HCT116 (cell line): ENCODE data around the gene DAPK1. TPM values are rescaled to one million over a fixed set of nuclear protein-coding genes. Genes with fewer than 3 reads are reported as not detected.

Source experiments
- ATAC-seq: fragments of 200-7000 bp; cut with Tn5 transposase; 2 replicates; pipeline ENCODE4 v1.9.1; 2020; ENCODE audit warnings: mild to moderate bottlenecking, moderate library complexity
- BruUV-seq: library from RNA; stranded (reverse); fragments of 400-500 nt; replicated peaks from 2 replicates; lab custom pipeline; 2021; lab: Mats Ljungman, UMichigan
- CTCF ChIA-PET: fragments of 300-600 bp; sonication (Branson Sonifier 250); formaldehyde crosslinking; loops from one replicate; lab custom pipeline; 2021; ENCODE audit warnings: antibody characterized with exemption; lab: Charles Lee
- POLR2A ChIA-PET: fragments of 300-600, 350-600 bp; sonication (Branson Sonifier 250); formaldehyde crosslinking; loops from one replicate; lab custom pipeline; 2021; ENCODE audit warnings: antibody characterized with exemption; lab: Charles Lee
- RAD21 ChIA-PET, 2 experiments: fragments of 300-600 bp; sonication (Branson Sonifier 250); formaldehyde crosslinking; loops; one replicate each; lab custom pipeline; 2023; ENCODE audit warnings: low total read pairs in 2 of 2; ENCODE audit not compliant: uncharacterized antibody in 2 of 2, unreplicated experiment in 2 of 2, low non-redundant PET in 1 of 2; lab: Charles Lee
- DNase-seq: peaks from one replicate; pipeline ENCODE4 v3.0.0-alpha.2; 2010; ENCODE audit warnings: low read depth, low spot score
- H2AFZ ChIP-seq: fragments of 200-600 bp; shearing (Covaris generic), sonication (generic); 2 replicates; pipeline ENCODE4 v1.6.1; 2017; ENCODE audit warnings: low read depth, mixed run types, mixed read lengths, antibody characterized with exemption, low read length; ENCODE audit not compliant: poor library complexity, severe bottlenecking
- H3K27ac ChIP-seq: 2 replicates; pipeline ENCODE4 v1.5.1; 2012; ENCODE audit warnings: low read depth, low read length
- H3K27me3 ChIP-seq: fragments of 200-600 bp; sonication (generic); 2 replicates; pipeline ENCODE4 v1.6.1; 2016; ENCODE audit warnings: mixed run types, low read length, mixed read lengths; ENCODE audit not compliant: insufficient read depth
- H3K36me3 ChIP-seq, 2 experiments: fragments of 200-500 bp in 1 of 2; fragments of 200-600 bp in 1 of 2; sonication (Bioruptor generic) in 1 of 2; sonication (generic) in 1 of 2; 2 replicates each; pipeline versions ENCODE4 v1.5.1 to v1.6.1; 2014 to 2016; ENCODE audit warnings: low read length in 2 of 2, inconsistent platforms in 1 of 2, mixed read lengths in 1 of 2, mixed run types in 1 of 2; ENCODE audit not compliant: insufficient read depth in 2 of 2, control insufficient read depth in 1 of 2
- H3K4me1 ChIP-seq, 2 experiments: fragments of 200-600 bp in 1 of 2; sonication (generic) in 1 of 2; 2 replicates each; pipeline versions ENCODE4 v1.5.1 to v1.6.1; 2012 to 2017; ENCODE audit warnings: low read length in 2 of 2, inconsistent platforms in 1 of 2, mild to moderate bottlenecking in 1 of 2, mixed read lengths in 1 of 2, mixed run types in 1 of 2, moderate library complexity in 1 of 2; ENCODE audit not compliant: insufficient read depth in 2 of 2, control insufficient read depth in 1 of 2
- H3K4me2 ChIP-seq: fragments of 200-600 bp; sonication (generic); 2 replicates; pipeline ENCODE4 v1.6.1; 2017; ENCODE audit warnings: mixed run types, low read length, mixed read lengths
- H3K4me3 ChIP-seq, 2 experiments: fragments of 200-600 bp in 1 of 2; sonication (generic) in 1 of 2; replicated peaks in 1 of 2; 2 replicates each; pipeline ENCODE4 v1.5.1; 2011 to 2016; ENCODE audit warnings: low read length in 2 of 2, control low read depth in 1 of 2, low read depth in 1 of 2, mild to moderate bottlenecking in 1 of 2, mixed read lengths in 1 of 2, mixed run types in 1 of 2
- H3K79me2 ChIP-seq: fragments of 200-600 bp; sonication (generic); 2 replicates; pipeline ENCODE4 v1.6.1; 2017; ENCODE audit warnings: mild to moderate bottlenecking, mixed run types, low read length, moderate library complexity, mixed read lengths; ENCODE audit not compliant: insufficient read depth
- H3K9ac ChIP-seq: fragments of 200-600 bp; sonication (generic); 2 replicates; pipeline ENCODE4 v1.6.1; 2016; ENCODE audit warnings: low read length, mixed read lengths
- H3K9me2 ChIP-seq: fragments of 200-600 bp; sonication (generic), shearing (Covaris generic); 2 replicates; pipeline ENCODE4 v1.6.1; 2017; ENCODE audit warnings: mixed run types, mild to moderate bottlenecking, moderate library complexity; ENCODE audit not compliant: insufficient read depth
- H3K9me3 ChIP-seq, 2 experiments: fragments of 200-500 bp in 1 of 2; fragments of 200-600 bp in 1 of 2; sonication (Bioruptor generic) in 1 of 2; sonication (generic) in 1 of 2; 2 replicates each; pipeline ENCODE4 v1.6.1; 2014 to 2017; ENCODE audit warnings: low read length in 2 of 2, mixed read lengths in 2 of 2, inconsistent platforms in 1 of 2, low read depth in 1 of 2, mild to moderate bottlenecking in 1 of 2, mixed run types in 1 of 2, moderate library complexity in 1 of 2; ENCODE audit not compliant: control insufficient read depth in 1 of 2, insufficient read depth in 1 of 2
- H4K20me1 ChIP-seq: fragments of 200-600 bp; sonication (generic), shearing (Covaris generic); 2 replicates; pipeline ENCODE4 v1.6.1; 2017; ENCODE audit warnings: mixed run types, mild to moderate bottlenecking, moderate library complexity; ENCODE audit not compliant: insufficient read depth
- CEBPB ChIP-seq: IDR thresholded peaks from 2 replicates; pipeline ENCODE4 v1.6.1; 2012; ENCODE audit warnings: low read depth
- CTCF ChIP-seq, 3 experiments: fragments of 200-600 bp in 1 of 3; sonication (generic) in 1 of 3; IDR thresholded peaks in 2 of 3; conservative IDR thresholded peaks in 1 of 3; 2 replicates each; pipeline ENCODE4 v1.5.1; 2012 to 2017; ENCODE audit warnings: low read depth in 2 of 3, low read length in 2 of 3, antibody characterized with exemption in 1 of 3, borderline replicate concordance in 1 of 3, control low read depth in 1 of 3, mild to moderate bottlenecking in 1 of 3, mixed read lengths in 1 of 3, mixed run types in 1 of 3, moderate library complexity in 1 of 3; ENCODE audit not compliant: insufficient read depth in 1 of 3
- EGR1 ChIP-seq: IDR thresholded peaks from 2 replicates; pipeline ENCODE4 v1.6.1; 2012; ENCODE audit warnings: low read depth
- ELF1 ChIP-seq: IDR thresholded peaks from 2 replicates; pipeline ENCODE4 v1.6.1; 2012; ENCODE audit warnings: low read depth, borderline replicate concordance
- POLR2A ChIP-seq: IDR thresholded peaks from 2 replicates; pipeline ENCODE4 v1.7.0; 2011; ENCODE audit warnings: borderline replicate concordance; ENCODE audit not compliant: insufficient read depth, insufficient read length; ENCODE audit errors: extremely low read depth
- POLR2AphosphoS5 ChIP-seq: IDR thresholded peaks from 2 replicates; pipeline ENCODE4 v1.6.1; 2011; ENCODE audit warnings: mild to moderate bottlenecking, low read depth, low read length, moderate library complexity
- ZBTB33 ChIP-seq: IDR thresholded peaks from 2 replicates; pipeline ENCODE4 v1.6.1; 2011; ENCODE audit warnings: mild to moderate bottlenecking, low read length, moderate library complexity; ENCODE audit not compliant: insufficient replicate concordance; ENCODE audit errors: extremely low read depth
- intact Hi-C: fragments of 100-400 bp; cut with micrococcal nuclease; formaldehyde crosslinking; loops from 2 replicates; pipeline ENCODE4 v1.10.0; 2022
- total RNA-seq: library from RNA; stranded (reverse); gene quantifications from one replicate; pipeline ENCODE4 v1.2.1, GENCODE V29; 2021; ENCODE audit not compliant: unreplicated experiment

The DAPK1 gene
- total RNA-seq, 1 experiment from 2014 or later, result 5.6 TPM

GRCh38 chr9:87594194-87594593, 96.5 kb downstream of the DAPK1 start:
- no TSS peak for BruUV-seq
- Histone ChIP-seq H3K9ac (no peak overlapping the region), H3K9me2 (no peaks in the 10 kb centered on the region), H3K4me1 (no peaks in the 10 kb centered on the region), H3K4me3 (no peak overlapping the region), H3K27me3 (0 out of 2 replicates have a peak, but pooled peaks cover 4% of the 10 kb centered on the region), H2AFZ (no peak overlapping the region), H3K36me3 (no peaks in the 10 kb centered on the region), H3K27ac (no peak overlapping the region), H3K4me2 (no peak overlapping the region), H3K9me3 (no peaks in the 10 kb centered on the region), H4K20me1 (no peaks in the 10 kb centered on the region), H3K79me2 (no peaks in the 10 kb centered on the region)
- CTCF ChIA-PET, result no interaction called here
- POLR2A ChIA-PET, result no interaction called here
- intact Hi-C loops, result no loop called here
- ATAC-seq (no peak), DNase-seq (no peak)
- no peak for TF ChIP-seq ZBTB33
- TF ChIP-seq POLR2A, result no peak
- no peak for TF ChIP-seq POLR2AphosphoS5
- TF ChIP-seq ELF1, result no peak
- no peak for TF ChIP-seq EGR1
- TF ChIP-seq CEBPB, result no peak
- RAD21 ChIA-PET, result no interaction called here

GRCh38 chr9:87594662-87595061, 97.0 kb downstream of the DAPK1 start:
- Histone ChIP-seq H4K20me1 (no peaks in the 10 kb centered on the region), H3K4me2 (no peak overlapping the region), H3K9ac (no peak overlapping the region), H2AFZ (no peak overlapping the region), H3K79me2 (no peaks in the 10 kb centered on the region), H3K27ac (no peak overlapping the region), H3K27me3 (0 out of 2 replicates have a peak, but pooled peaks cover 4% of the 10 kb centered on the region), H3K9me2 (no peaks in the 10 kb centered on the region), H3K36me3 (no peaks in the 10 kb centered on the region), H3K4me3 (no peak overlapping the region), H3K4me1 (no peaks in the 10 kb centered on the region), H3K9me3 (no peaks in the 10 kb centered on the region)
- intact Hi-C loops, result no loop called here
- TF ChIP-seq CTCF (IDR thresholded peaks at IDR 0.05 in 2 of 3, conservative IDR thresholded peaks at IDR 0.05 in 1 of 3; ENCODE audit: borderline replicate concordance in 1 of 3, insufficient read depth in 1 of 3, low read depth in 2 of 3, low read length in 2 of 3) (peak in 1 of 3 experiments; percentile 13; a peak in 1 of 6 replicates), POLR2AphosphoS5 (no peak)
- ATAC-seq (peak; percentile 60), DNase-seq (no peak)
- BruUV-seq, result no TSS peak
- POLR2A ChIA-PET, result no interaction called here
- CTCF ChIA-PET, result no interaction called here
- RAD21 ChIA-PET, result no interaction called here
